HUDEP-2 (cell line): ENCODE results near the gene IGSF21.

ENCODE experiments used
- DNase-seq, 76 experiments: peaks; one replicate each; lab custom pipeline; 2025; ENCODE audit not compliant: unreplicated experiment in 76 of 76; lab: John Stamatoyannopoulos, UW

The IGSF21 gene

GRCh38 chr1:18385239-18385790 is 277.7 kb downstream of the IGSF21 start:
- DNase-seq: no peak

GRCh38 chr1:18386591-18386990 is 279.0 kb downstream of the IGSF21 start:
- DNase-seq: no peak

- no peak for DNase-seq
These were observed 279.7 kb downstream of the IGSF21 start for GRCh38 chr1:18387307-18387706.

GRCh38 chr1:18390953-18391352 is 283.4 kb downstream of the IGSF21 start:
- no peak for DNase-seq

GRCh38 chr1:18394563-18395156 is 287.1 kb downstream of the IGSF21 start:
- no peak for DNase-seq

- no peak for DNase-seq
These were observed 288.8 kb downstream of the IGSF21 start for GRCh38 chr1:18396247-18396980.

GRCh38 chr1:18397641-18398040 is 290.0 kb downstream of the IGSF21 start:
- no peak for DNase-seq

GRCh38 chr1:18398791-18399530 is 291.4 kb downstream of the IGSF21 start:
- DNase-seq: no peak

GRCh38 chr1:18400347-18401102 is 292.9 kb downstream of the IGSF21 start:
- DNase-seq: peak in 8 of 76 experiments; percentile 0 to 25 (median 3)

- no peak for DNase-seq
These were observed 294.3 kb downstream of the IGSF21 start for GRCh38 chr1:18401921-18402320.

- no peak for DNase-seq
These were observed 296.9 kb downstream of the IGSF21 start for GRCh38 chr1:18404460-18404859.

- no peak for DNase-seq
These were observed 299.8 kb downstream of the IGSF21 start for GRCh38 chr1:18407166-18408045.

GRCh38 chr1:18408656-18409370 is 301.2 kb downstream of the IGSF21 start:
- DNase-seq: no peak

GRCh38 chr1:18409609-18410237 is 302.1 kb downstream of the IGSF21 start:
- DNase-seq: no peak

GRCh38 chr1:18410407-18410806 is 302.8 kb downstream of the IGSF21 start:
- DNase-seq: no peak

GRCh38 chr1:18411321-18411720 is 303.7 kb downstream of the IGSF21 start:
- no peak for DNase-seq

- no peak for DNase-seq
These were observed 304.4 kb downstream of the IGSF21 start for GRCh38 chr1:18411820-18412641.

GRCh38 chr1:18412882-18413353 is 305.3 kb downstream of the IGSF21 start:
- DNase-seq: no peak
